ENCODE data around the gene TRIM41.

DNA sequence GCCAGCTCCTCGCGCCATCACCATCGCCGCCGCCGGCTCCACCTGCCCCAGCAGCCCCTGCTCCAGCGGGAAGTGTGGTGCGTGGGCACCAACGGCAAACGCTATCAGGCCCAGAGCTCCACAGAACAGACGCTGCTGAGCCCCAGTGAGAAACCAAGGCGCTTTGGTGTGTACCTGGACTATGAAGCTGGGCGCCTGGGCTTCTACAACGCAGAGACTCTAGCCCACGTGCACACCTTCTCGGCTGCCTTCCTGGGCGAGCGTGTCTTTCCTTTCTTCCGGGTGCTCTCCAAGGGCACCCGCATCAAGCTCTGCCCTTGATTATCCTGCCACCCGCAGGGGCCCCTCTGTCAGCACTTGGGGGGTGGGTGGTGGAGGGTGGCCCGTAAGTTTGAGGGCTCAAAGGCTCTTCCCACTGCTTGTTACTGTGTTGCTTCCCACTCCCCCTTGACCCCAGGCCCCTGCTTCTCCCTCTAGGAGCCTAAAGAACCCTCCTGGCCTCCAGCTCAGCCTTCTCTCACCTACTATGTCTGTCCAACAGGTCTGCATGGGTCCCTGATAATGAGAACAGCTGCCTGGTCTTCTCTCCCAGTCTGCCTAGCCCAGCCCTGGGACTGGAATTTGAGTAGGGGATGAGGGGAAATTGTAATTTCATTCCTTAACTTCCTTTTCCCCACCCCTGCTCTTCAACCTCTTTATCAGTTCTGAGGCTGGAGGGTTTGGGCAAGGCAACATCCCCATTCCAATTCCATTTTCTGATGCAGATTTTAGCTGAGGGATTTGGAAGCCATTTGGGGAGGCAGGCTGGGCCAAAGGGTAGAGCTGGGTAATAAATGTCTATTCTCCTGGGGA lies 11.6 kb downstream of the TRIM41 start:
- no peak for TF ChIP-seq EZH2 (IDR thresholded peaks at IDR 0.05; ENCODE audit: low read length, unreplicated experiment)
- TF ChIP-seq, protein P1, sequence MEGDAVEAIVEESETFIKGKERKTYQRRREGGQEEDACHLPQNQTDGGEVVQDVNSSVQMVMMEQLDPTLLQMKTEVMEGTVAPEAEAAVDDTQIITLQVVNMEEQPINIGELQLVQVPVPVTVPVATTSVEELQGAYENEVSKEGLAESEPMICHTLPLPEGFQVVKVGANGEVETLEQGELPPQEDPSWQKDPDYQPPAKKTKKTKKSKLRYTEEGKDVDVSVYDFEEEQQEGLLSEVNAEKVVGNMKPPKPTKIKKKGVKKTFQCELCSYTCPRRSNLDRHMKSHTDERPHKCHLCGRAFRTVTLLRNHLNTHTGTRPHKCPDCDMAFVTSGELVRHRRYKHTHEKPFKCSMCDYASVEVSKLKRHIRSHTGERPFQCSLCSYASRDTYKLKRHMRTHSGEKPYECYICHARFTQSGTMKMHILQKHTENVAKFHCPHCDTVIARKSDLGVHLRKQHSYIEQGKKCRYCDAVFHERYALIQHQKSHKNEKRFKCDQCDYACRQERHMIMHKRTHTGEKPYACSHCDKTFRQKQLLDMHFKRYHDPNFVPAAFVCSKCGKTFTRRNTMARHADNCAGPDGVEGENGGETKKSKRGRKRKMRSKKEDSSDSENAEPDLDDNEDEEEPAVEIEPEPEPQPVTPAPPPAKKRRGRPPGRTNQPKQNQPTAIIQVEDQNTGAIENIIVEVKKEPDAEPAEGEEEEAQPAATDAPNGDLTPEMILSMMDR (conservative IDR thresholded peaks at IDR 0.05; ENCODE audit: low read depth, low read length): no peak

Measured in PC-3 (cell line).